ENCODE data around the gene RFX3. TPM values are rescaled to one million over a fixed set of nuclear protein-coding genes. Genes with fewer than 3 reads are reported as not detected.

The RFX3 gene
- total RNA-seq, 1 donor from 2014 or later, result 11.8 TPM

DNA sequence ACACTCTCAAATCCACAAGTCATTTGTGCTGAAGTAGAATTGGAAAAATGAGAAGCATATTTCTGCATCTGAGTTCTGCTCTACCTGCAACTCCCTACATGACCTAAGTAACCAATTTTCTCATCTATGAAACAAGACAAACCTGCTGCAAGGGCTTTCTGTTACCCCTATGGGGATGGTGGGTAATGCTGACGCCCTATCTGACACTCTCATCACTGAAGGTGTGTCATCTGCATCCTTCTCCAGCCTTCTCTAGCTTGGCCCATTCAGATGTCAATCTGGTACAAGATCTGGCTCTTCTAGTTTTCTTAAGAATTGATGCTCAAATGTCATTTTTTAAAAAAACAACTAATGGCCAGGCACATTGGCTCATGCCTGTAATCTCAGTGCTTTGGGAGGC lies 73.8 kb downstream of the RFX3 start:
- Histone ChIP-seq H3K36me3 (no peaks in the 10 kb centered on the region), H3K4me3 (no peak overlapping the region), H3K27ac (no peak overlapping the region), H3K27me3 (no peaks in the 10 kb centered on the region), H3K9me3 (no peaks in the 10 kb centered on the region), H3K4me1 (no peaks in the 10 kb centered on the region)
- intact Hi-C loops (cut with DNase I), result no loop called here
- no peak for DNase-seq (ENCODE audit: extremely low spot score in 2 of 2)
- TF ChIP-seq POLR2AphosphoS5 (IDR thresholded peaks at IDR 0.05; ENCODE audit: insufficient read depth in 1 of 2, low read depth in 1 of 2) (no peak), POLR2A (IDR thresholded peaks at IDR 0.05) (no peak)
- TF ChIP-seq, protein P1, sequence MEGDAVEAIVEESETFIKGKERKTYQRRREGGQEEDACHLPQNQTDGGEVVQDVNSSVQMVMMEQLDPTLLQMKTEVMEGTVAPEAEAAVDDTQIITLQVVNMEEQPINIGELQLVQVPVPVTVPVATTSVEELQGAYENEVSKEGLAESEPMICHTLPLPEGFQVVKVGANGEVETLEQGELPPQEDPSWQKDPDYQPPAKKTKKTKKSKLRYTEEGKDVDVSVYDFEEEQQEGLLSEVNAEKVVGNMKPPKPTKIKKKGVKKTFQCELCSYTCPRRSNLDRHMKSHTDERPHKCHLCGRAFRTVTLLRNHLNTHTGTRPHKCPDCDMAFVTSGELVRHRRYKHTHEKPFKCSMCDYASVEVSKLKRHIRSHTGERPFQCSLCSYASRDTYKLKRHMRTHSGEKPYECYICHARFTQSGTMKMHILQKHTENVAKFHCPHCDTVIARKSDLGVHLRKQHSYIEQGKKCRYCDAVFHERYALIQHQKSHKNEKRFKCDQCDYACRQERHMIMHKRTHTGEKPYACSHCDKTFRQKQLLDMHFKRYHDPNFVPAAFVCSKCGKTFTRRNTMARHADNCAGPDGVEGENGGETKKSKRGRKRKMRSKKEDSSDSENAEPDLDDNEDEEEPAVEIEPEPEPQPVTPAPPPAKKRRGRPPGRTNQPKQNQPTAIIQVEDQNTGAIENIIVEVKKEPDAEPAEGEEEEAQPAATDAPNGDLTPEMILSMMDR (IDR thresholded peaks at IDR 0.05), result no peak

DNA sequence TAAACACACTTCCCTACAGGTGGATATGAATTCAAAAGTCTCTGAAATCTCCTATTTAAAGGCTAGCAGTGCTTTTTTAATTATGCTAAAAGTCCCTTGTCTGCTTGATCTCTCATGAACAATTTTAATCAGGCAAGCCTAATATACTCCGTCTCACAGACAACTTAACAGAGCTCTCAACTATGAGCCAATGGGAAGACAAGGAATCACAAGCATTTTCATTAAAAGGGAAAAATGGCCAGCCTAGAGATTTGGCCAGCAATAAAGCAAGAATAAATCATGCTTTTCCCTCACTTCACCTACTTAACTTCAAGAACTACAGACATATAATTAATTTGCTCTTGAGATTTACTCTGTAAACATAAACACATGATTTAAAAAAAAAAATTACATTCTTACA lies 78.0 kb downstream of the RFX3 start:
- DNase-seq (ENCODE audit: extremely low spot score in 2 of 2), result no peak
- Histone ChIP-seq H3K27me3 (no peaks in the 10 kb centered on the region), H3K27ac (no peak overlapping the region), H3K4me1 (no peaks in the 10 kb centered on the region), H3K36me3 (no peaks in the 10 kb centered on the region), H3K4me3 (no peak overlapping the region), H3K9me3 (no peaks in the 10 kb centered on the region)
- intact Hi-C loops (cut with DNase I), result no loop called here
- TF ChIP-seq POLR2A (IDR thresholded peaks at IDR 0.05) (no peak), POLR2AphosphoS5 (IDR thresholded peaks at IDR 0.05; ENCODE audit: insufficient read depth in 1 of 2, low read depth in 1 of 2) (no peak)
- TF ChIP-seq, protein P1 (IDR thresholded peaks at IDR 0.05), result no peak

DNA sequence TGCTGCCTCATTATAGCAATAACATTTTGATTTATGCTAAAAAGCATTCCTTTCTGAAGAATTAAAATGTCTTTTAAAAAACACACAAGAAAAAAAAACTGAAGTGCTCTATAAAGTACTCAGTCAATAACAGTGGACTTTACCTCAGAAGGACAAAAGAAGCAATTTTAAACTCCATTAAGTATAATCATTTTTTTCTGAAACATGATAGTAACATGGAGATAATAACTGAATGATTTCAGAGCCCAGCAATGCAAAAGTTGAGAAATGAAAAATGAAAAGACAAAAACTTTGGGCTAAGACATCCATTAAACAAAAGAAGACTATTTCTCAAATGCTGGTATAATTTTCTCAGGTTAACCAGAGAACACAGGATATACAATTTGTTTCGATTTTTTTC lies 78.7 kb downstream of the RFX3 start:
- Histone ChIP-seq H3K4me1 (no peaks in the 10 kb centered on the region), H3K9me3 (no peaks in the 10 kb centered on the region), H3K27ac (no peak overlapping the region), H3K4me3 (no peak overlapping the region), H3K27me3 (no peaks in the 10 kb centered on the region), H3K36me3 (no peaks in the 10 kb centered on the region)
- TF ChIP-seq, protein P1 (IDR thresholded peaks at IDR 0.05), result no peak
- TF ChIP-seq POLR2AphosphoS5 (IDR thresholded peaks at IDR 0.05; ENCODE audit: insufficient read depth in 1 of 2, low read depth in 1 of 2) (no peak), POLR2A (IDR thresholded peaks at IDR 0.05) (no peak)
- intact Hi-C loops (cut with DNase I), result no loop called here
- DNase-seq (ENCODE audit: extremely low spot score in 2 of 2), result no peak

DNA sequence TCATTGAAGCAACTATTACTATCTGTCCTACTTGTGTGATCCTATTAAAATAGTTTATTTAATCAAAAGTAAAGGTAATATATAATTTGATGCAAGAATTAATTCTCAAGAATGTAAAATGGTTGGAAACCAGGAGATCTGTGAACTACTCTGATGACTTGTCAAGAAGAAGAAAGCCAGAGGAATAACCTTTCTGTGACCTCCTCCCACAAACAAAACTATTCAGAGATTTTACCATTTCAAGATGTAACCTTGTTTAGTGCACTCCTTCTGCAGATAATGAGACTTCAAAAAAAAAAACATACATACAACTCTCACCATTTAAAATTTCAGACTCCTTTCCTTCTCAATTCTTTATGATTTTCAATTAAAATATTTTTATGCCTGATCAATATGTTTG lies 79.5 kb downstream of the RFX3 start:
- no peak overlapping the region for H3K27ac ChIP-seq
- no peak overlapping the region for H3K4me3 ChIP-seq
- no peaks in the 10 kb centered on the region for H3K36me3 ChIP-seq
- intact Hi-C loops (cut with DNase I), result no loop called here
- TF ChIP-seq POLR2AphosphoS5 (IDR thresholded peaks at IDR 0.05; ENCODE audit: insufficient read depth in 1 of 2, low read depth in 1 of 2), result no peak
- TF ChIP-seq POLR2A (IDR thresholded peaks at IDR 0.05), result no peak
- TF ChIP-seq, protein P1 (IDR thresholded peaks at IDR 0.05), result no peak
- no peaks in the 10 kb centered on the region for H3K4me1 ChIP-seq
- no peaks in the 10 kb centered on the region for H3K9me3 ChIP-seq
- no peak for DNase-seq (ENCODE audit: extremely low spot score in 2 of 2)
- H3K27me3 ChIP-seq, result no peaks in the 10 kb centered on the region

DNA sequence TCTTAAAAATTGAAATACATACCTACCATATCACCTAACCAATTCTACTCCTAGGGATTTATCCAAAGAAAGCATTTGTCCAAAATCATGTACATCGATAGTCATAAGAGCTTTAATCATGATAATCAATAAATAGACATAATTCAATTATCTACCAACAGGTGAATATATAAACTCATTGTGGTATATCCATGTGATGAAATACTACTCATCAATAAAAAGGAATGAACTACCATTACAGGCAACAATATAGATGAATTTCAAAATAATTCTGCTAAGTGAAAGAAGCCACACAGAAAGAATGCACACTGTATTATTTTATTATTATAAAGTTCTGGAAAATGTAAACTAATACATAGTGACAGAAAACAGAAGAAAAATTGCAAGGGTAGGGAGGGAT lies 81.8 kb downstream of the RFX3 start:
- H3K36me3 ChIP-seq, result no peaks in the 10 kb centered on the region
- H3K9me3 ChIP-seq, result no peaks in the 10 kb centered on the region

More for the DNA sequence above, 81.8 kb downstream of the RFX3 start:
- H3K27ac ChIP-seq, result no peak overlapping the region
- no peak overlapping the region for H3K4me3 ChIP-seq
- no peaks in the 10 kb centered on the region for H3K4me1 ChIP-seq
- DNase-seq (ENCODE audit: extremely low spot score in 2 of 2), result no peak
- no peaks in the 10 kb centered on the region for H3K27me3 ChIP-seq
- no peak for TF ChIP-seq POLR2A (IDR thresholded peaks at IDR 0.05)
- TF ChIP-seq POLR2AphosphoS5 (IDR thresholded peaks at IDR 0.05; ENCODE audit: insufficient read depth in 1 of 2, low read depth in 1 of 2), result no peak
- TF ChIP-seq, protein P1 (IDR thresholded peaks at IDR 0.05), result no peak
- intact Hi-C loops (cut with DNase I), result no loop called here
